ENCODE results near the gene UBASH3A. TPM values are rescaled to one million over a fixed set of nuclear protein-coding genes. Genes with fewer than 3 reads are reported as not detected.

The UBASH3A gene
- total RNA-seq, 1 donor = not detected

- no peak for DNase-seq (ENCODE audit: low read depth)
- no peak overlapping the region for H3K4me3 ChIP-seq (ENCODE audit: low read depth, low read length)
- TF ChIP-seq CTCF (IDR thresholded peaks at IDR 0.05; ENCODE audit: insufficient read depth, low read length) = no peak
Measured at GRCh38 chr21:42374457-42374856, 29.2 kb upstream of the UBASH3A start.

GRCh38 chr21:42374864-42375499 lies 28.7 kb upstream of the UBASH3A start:
- no peak for TF ChIP-seq CTCF (IDR thresholded peaks at IDR 0.05; ENCODE audit: insufficient read depth, low read length)
- no peak for DNase-seq (ENCODE audit: low read depth)
- H3K4me3 ChIP-seq (ENCODE audit: low read depth, low read length) = no peak overlapping the region

GRCh38 chr21:42375506-42375905 lies 28.2 kb upstream of the UBASH3A start:
- DNase-seq (ENCODE audit: low read depth) = no peak
- TF ChIP-seq CTCF (IDR thresholded peaks at IDR 0.05; ENCODE audit: insufficient read depth, low read length) = no peak
- no peak overlapping the region for H3K4me3 ChIP-seq (ENCODE audit: low read depth, low read length)

GRCh38 chr21:42375966-42376337 lies 27.8 kb upstream of the UBASH3A start:
- no peak for DNase-seq (ENCODE audit: low read depth)
- TF ChIP-seq CTCF (IDR thresholded peaks at IDR 0.05; ENCODE audit: insufficient read depth, low read length) = no peak
- no peak overlapping the region for H3K4me3 ChIP-seq (ENCODE audit: low read depth, low read length)

- no peak overlapping the region for H3K4me3 ChIP-seq (ENCODE audit: low read depth, low read length)
- DNase-seq (ENCODE audit: low read depth) = no peak
- TF ChIP-seq CTCF (IDR thresholded peaks at IDR 0.05; ENCODE audit: insufficient read depth, low read length) = no peak
Measured at GRCh38 chr21:42376338-42376982, 27.2 kb upstream of the UBASH3A start.

GRCh38 chr21:42377211-42377950 lies 26.3 kb upstream of the UBASH3A start:
- no peak overlapping the region for H3K4me3 ChIP-seq (ENCODE audit: low read depth, low read length)
- no peak for DNase-seq (ENCODE audit: low read depth)
- TF ChIP-seq CTCF (IDR thresholded peaks at IDR 0.05; ENCODE audit: insufficient read depth, low read length) = no peak

Measured in fibroblast of the aortic adventitia (primary cell).